Body of pancreas (tissue), 4 donors: Measurements from ENCODE around the gene SLC50A1. TPM values are rescaled to one million over a fixed set of nuclear protein-coding genes. Genes with fewer than 3 reads are reported as not detected.
A peak's percentile ranks its signal among the peaks of the same experiment; 100 is the strongest.

Experiments
- ATAC-seq: fragments of 150-250 bp; one replicate; pipeline ENCODE4 v1.9.1; 2016
- DNase-seq, 4 donors: peaks; one replicate each; pipeline ENCODE4 v3.0.0-alpha.2; 2019
- H3K27ac ChIP-seq, 4 donors: fragments of 200-600 bp; sonication (generic); 1 replicate in 3 of 4; 2 replicates in 1 of 4; pipeline versions ENCODE4 v1.5.1 to v1.6.1; 2016 to 2019; ENCODE audit warnings: mild to moderate bottlenecking in 1 of 4, mixed read lengths in 1 of 4, moderate library complexity in 1 of 4
- H3K27me3 ChIP-seq, 2 donors: fragments of 200-600 bp; sonication (generic); one replicate each; pipeline ENCODE4 v1.6.0; 2016; ENCODE audit warnings: mild to moderate bottlenecking in 1 of 2
- H3K36me3 ChIP-seq, 2 donors: fragments of 200-600 bp; sonication (generic); replicated peaks in 1 of 2; 2 replicates each; pipeline ENCODE4 v1.5.1; 2016; ENCODE audit warnings: low read depth in 2 of 2; ENCODE audit not compliant: insufficient read depth in 1 of 2
- H3K4me1 ChIP-seq: fragments of 200-600 bp; sonication (generic); one replicate; pipeline ENCODE4 v1.6.0; 2016
- H3K4me3 ChIP-seq, 2 donors: fragments of 200-600 bp; sonication (generic); 1 replicate in 1 of 2; 2 replicates in 1 of 2; pipeline ENCODE4 v1.5.1; 2016 to 2019
- H3K9me3 ChIP-seq, 3 donors: fragments of 200-600 bp; sonication (generic); 1 replicate in 2 of 3; 2 replicates in 1 of 3; pipeline ENCODE4 v1.5.1; 2016
- CTCF ChIP-seq, 7 experiments: fragments of 450-650 bp in 4 of 7; fragments of 200-600 bp in 3 of 7; sonication (generic) in 3 of 7; IDR thresholded peaks; one replicate each; pipeline ENCODE4 v1.5.1; 2016 to 2019; ENCODE audit warnings: antibody characterized with exemption in 7 of 7
- POLR2A ChIP-seq, 3 donors: fragments of 450-650 bp; IDR thresholded peaks; one replicate each; pipeline ENCODE4 v1.6.1; 2016; ENCODE audit warnings: antibody characterized with exemption in 3 of 3, mild to moderate bottlenecking in 2 of 3
- WGBS, 2 donors: methylation state at CpG; one replicate each; pipeline ENCODE4 v1.1.5; 2017; 5-methylcytosine and 5-hydroxymethylcytosine counted together
- intact Hi-C: fragments of 100-400 bp; cut with DNase I; formaldehyde crosslinking; loops from one replicate; pipeline ENCODE4 v1.15.1; 2023
- total RNA-seq, 2 donors: library from RNA; depleted of rRNA; stranded (reverse); fragments of >200 nt; gene quantifications; one replicate each; pipeline ENCODE4 v1.1.0, GENCODE V29; 2016

Gene SLC50A1
- total RNA-seq, 2 donors from 2014 or later = 13.7 to 25.7 TPM

DNA sequence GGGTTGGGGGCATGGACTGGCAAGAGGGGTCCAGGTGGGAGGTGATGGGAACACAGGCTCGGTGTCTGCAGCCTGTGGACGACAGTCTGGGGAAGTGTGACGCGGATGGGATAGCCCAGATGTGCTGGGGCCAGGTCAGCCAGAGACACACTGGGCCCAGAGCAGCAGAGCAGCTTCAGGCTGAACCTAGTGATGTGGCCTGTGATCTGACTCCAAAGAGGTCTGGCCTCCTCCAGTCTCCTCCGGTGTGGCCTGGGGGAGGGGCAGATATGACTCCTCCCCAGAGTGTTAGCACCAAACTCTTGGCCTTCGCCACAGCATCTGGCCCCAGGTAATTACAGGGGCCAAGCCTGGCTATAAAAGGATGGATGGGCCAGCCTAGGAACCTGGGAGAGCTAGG, 43.5 kb upstream of the SLC50A1 start:
- no peak for TF ChIP-seq CTCF (IDR thresholded peaks at IDR 0.05)
- no peak for TF ChIP-seq POLR2A (IDR thresholded peaks at IDR 0.05)
- 61 to 65% methylated on average over 6 of the region's 6 CpGs for WGBS, 2 donors
- intact Hi-C loops = loop anchor here (5.0 kb wide), 2 partner anchors 35 to 75 kb away; partner anchors contain the start of gene EFNA1
- DNase-seq (no peak), ATAC-seq (no peak)
- Histone ChIP-seq H3K27ac (no peak overlapping the region), H3K4me1 (peaks cover 6% of the 10 kb centered on the region), H3K9me3 (no peaks in the 10 kb centered on the region), H3K4me3 (no peak overlapping the region), H3K27me3 (no peaks in the 10 kb centered on the region), H3K36me3 (no peaks in the 10 kb centered on the region)

DNA sequence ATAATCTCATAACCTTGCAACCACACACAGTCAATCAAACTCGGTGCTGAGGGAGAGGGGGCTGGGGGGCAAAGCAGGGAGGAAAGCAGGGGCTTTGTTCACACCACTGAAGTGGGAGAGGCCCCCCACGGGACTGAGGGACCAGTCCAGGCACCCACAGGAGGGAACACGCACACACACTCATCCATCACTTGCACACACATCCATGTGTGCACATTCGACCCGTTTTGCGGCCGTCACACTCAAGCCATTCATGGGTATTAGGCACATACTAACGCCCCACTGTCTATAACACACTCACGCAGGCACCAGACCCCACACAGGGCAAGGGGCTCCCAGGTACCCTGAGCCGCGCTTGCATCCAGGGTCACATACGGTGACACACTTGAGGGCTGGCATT, 43.0 kb upstream of the SLC50A1 start:
- H3K27ac ChIP-seq = no peak overlapping the region
- 75 to 88% methylated on average over 6 to 12 of the region's 12 CpGs for WGBS, 2 donors
- no peaks in the 10 kb centered on the region for H3K9me3 ChIP-seq
- no peak for DNase-seq
- no peak for TF ChIP-seq POLR2A (IDR thresholded peaks at IDR 0.05)
- no peak for TF ChIP-seq CTCF (IDR thresholded peaks at IDR 0.05)
- peaks cover 6% of the 10 kb centered on the region for H3K4me1 ChIP-seq
- H3K4me3 ChIP-seq = no peak overlapping the region
- no peak for ATAC-seq
- no peaks in the 10 kb centered on the region for H3K36me3 ChIP-seq
- no peaks in the 10 kb centered on the region for H3K27me3 ChIP-seq
- intact Hi-C loops = loop anchor here (5.0 kb wide), 2 partner anchors 35 to 75 kb away; partner anchors contain the start of gene EFNA1

DNA sequence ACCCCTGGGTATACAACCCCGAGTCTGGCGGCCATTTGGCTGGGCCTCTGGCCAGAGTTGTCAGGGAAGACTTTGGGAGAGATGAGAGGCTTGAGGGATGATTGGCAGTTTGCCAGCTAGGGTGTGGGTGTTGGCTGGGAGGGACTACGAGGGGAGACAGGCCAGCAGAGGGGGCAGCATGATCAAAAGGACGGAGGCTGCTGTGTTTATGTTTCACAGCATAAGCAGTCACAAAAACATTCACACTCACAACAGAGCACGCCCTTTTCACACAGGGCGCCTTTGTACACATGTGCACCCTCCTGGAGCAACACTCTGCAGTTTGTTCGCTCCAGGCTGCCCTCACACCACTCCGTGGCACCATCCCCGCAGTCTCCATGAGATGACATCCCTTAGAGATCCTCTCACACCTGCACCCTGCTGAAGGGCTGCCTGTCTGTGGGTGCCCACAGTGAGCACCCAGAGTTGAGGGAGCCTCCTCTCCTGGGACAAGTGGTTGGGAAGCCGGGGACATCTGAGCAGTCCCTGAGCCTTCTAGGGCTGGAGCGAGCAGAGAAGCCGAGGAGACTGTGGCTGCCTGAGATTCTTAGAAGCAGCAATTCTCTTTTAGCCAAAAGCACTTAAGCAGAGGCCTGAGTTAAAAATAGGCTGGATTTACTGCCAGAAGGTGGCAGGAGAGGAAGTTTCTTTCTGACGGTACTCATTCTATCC, 41.6 kb upstream of the SLC50A1 start:
- no peaks in the 10 kb centered on the region for H3K36me3 ChIP-seq

DNA sequence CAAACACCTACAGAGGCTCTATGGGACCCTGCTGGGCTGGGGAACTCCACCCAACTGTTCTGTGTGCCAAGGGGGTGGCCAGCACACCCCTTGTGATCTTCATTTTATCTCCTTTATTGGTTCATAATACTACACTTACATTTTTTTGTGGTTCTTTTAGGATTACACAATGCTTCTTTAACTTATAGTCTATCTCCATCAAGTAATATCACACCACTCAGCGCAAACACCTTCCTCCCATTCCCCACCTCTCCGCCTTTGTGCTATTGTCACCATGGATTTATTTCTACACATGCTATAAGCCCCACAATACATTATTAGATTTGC, 41.1 kb upstream of the SLC50A1 start:
- no peak for TF ChIP-seq POLR2A (IDR thresholded peaks at IDR 0.05)
- TF ChIP-seq CTCF (IDR thresholded peaks at IDR 0.05) = no peak
- Histone ChIP-seq H3K27me3 (no peaks in the 10 kb centered on the region), H3K36me3 (no peaks in the 10 kb centered on the region), H3K27ac (no peak overlapping the region), H3K4me1 (peaks cover 6% of the 10 kb centered on the region), H3K4me3 (no peak overlapping the region), H3K9me3 (no peaks in the 10 kb centered on the region)
- intact Hi-C loops = loop anchor here (5.0 kb wide), 2 partner anchors 33 to 73 kb away; partner anchors contain the start of gene EFNA1
- no peak for DNase-seq
- no peak for ATAC-seq
- WGBS, 2 donors = 63 to 71% methylated on average over 2 of the region's 2 CpGs

More for the DNA sequence above, 41.6 kb upstream of the SLC50A1 start:
- no peak overlapping the region for H3K4me3 ChIP-seq
- intact Hi-C loops = loop anchor here (5.0 kb wide), 2 partner anchors 33 to 73 kb away; partner anchors contain the start of gene EFNA1
- H3K27ac ChIP-seq = no peak overlapping the region
- TF ChIP-seq POLR2A (IDR thresholded peaks at IDR 0.05) = no peak
- TF ChIP-seq CTCF (IDR thresholded peaks at IDR 0.05) = peak in 6 of 7 experiments; percentile 19 to 56 (median 47)
- 26 to 44% methylated on average over 9 to 13 of the region's 13 CpGs for WGBS, 2 donors
- ATAC-seq = peak; percentile 68
- no peaks in the 10 kb centered on the region for H3K9me3 ChIP-seq
- no peaks in the 10 kb centered on the region for H3K27me3 ChIP-seq
- DNase-seq = peak in 1 of 4 donors; percentile 31
- peaks cover 6% of the 10 kb centered on the region for H3K4me1 ChIP-seq

DNA sequence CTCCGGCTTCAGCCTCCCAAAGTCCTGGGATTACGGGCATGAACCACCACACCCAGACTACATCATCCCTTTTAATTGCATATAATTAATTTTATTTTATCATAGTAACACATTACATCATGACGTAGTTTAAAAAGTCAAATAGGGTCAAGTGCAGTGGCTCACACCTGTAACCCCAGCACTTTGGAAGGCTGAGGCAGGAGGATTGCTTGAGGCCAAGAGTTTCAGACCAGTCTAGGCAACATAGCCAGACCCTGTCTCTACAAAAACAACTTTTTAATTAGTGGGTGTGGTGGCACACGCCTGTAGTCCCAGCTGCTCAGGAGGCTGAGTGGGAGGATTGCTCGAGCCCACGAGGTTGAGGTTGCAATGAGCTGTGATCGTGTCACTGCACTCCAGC, 36.3 kb upstream of the SLC50A1 start:
- ATAC-seq (no peak), DNase-seq (no peak)
- whole genome bisulfite sequencing, 2 donors = 82 to 83% methylated on average over 5 to 7 of the region's 7 CpGs
- Histone ChIP-seq H3K4me1 (peaks cover 3% of the 10 kb centered on the region), H3K27me3 (no peaks in the 10 kb centered on the region), H3K27ac (no peak overlapping the region), H3K9me3 (no peaks in the 10 kb centered on the region), H3K36me3 (no peaks in the 10 kb centered on the region), H3K4me3 (no peak overlapping the region)
- intact Hi-C loops = no loop called here
- TF ChIP-seq CTCF (IDR thresholded peaks at IDR 0.05) = no peak
